ENCODE results near the gene DCAF4L1.

DCAF4L1 gene, protein sequence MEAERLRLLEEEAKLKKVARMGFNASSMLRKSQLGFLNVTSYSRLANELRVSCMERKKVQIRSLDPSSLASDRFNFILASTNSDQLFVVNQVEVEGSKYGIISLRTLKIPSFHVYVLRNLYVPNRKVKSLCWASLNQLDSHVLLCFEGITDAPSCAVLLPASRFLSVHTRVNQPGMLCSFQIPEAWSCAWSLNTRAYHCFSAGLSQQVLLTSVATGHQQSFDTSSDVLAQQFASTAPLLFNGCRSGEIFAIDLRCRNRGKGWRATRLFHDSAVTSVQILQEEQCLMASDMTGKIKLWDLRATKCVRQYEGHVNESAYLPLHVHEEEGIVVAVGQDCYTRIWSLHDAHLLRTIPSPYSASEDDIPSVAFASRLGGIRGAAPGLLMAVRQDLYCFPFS

DNA sequence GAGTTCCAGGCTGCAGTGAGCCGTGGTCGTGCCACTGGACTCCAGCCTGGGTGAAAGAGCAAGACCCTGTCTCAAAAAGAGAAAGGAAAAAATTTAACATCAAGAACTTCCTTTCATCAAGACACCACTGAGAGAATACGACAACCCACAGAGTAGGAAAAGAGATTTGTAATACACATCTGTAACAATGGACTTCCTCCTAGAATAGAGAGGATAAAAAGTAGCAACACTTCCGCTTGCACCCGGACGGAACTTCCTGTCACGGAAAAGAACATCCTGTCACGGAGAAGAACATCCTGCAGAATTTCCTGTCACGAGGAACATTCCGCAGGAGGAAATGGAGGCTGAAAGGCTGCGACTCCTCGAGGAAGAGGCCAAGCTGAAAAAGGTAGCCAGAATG lies at the start of gene DCAF4L1:
DCAF4L1 (plus strand) TSS at position 301 of the 400 bp plus-strand sequence; CDS start at position 338, 37 bp downstream.
- in situ Hi-C loops (cut with HindIII; ENCODE audit: low pct_unique_long_range_greater_than_20kb, low sequenced_read_pairs), result no loop called here
- no peak for TF ChIP-seq JUND (IDR thresholded peaks at IDR 0.05; ENCODE audit: low read depth)
- DNase-seq (ENCODE audit: low read depth in 1 of 2, low spot score in 1 of 2), result no peak

DNA sequence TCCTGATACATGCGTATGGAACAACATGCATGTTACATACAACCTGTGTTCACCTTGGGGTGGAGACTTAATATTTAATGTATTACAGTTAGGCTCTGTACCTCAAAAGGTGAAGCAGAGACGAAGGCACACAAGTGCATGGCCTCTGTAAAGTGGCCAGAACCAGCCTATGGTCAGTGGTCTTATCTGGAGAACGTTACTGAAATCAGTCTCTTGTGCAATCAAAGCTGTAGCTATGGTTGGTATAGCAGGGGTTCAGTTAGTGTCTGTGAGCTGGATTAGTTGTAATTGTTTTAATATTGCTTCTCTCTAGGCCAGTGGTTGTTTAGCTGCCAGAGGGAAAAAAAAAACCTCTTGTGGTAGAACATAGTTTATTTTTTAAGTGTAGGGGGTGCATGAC lies 48.6 kb upstream of the DCAF4L1 start:
- no peak for DNase-seq (ENCODE audit: low read depth in 1 of 2, low spot score in 1 of 2)
- in situ Hi-C loops (cut with HindIII; ENCODE audit: low pct_unique_long_range_greater_than_20kb, low sequenced_read_pairs), result no loop called here
- no peak for TF ChIP-seq JUND (IDR thresholded peaks at IDR 0.05; ENCODE audit: low read depth)

DNA sequence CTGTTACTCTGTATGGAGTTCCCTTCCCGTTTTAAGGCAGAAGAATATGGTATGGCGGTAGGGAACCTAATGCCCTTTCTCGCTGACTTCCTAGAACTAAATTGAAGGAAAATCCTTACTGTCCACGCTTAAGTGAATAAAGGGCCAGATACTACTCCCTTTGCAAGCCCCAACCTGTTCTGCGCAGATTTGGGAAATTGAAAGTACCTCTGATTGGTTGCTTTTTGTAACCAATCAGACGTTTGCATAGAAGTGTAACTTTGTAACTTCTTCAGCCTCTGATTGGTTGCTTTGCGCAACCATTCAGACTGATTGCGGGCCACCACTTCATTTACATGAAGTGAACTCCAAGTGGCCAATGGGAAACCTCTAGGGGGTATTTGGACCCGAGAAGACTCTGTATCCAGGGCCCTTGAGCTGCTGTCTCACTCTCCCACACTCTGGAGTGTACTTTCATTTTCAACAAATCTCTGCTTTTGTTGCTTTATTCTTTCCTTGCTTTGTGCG lies 47.5 kb upstream of the DCAF4L1 start:
- no peak for TF ChIP-seq JUND (IDR thresholded peaks at IDR 0.05; ENCODE audit: low read depth)

DNA sequence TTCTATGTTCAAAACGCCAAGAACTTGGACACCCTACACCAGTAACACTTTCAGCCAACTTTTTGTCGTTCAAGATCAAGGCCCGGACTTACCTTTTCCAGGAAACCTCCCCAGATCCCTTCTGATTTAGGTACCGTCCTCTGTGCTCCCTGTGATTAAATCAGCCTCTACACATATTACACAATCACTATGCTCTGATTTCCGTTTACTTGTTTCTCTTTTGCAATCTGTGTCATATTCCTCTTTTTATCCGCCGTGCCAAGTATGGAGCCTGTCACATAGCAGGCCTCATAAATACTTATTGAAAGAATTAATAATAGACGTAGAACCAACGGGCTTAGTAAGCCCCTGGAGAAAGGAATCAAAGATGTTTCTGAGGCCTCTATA lies 47.0 kb upstream of the DCAF4L1 start:
- DNase-seq (ENCODE audit: low read depth in 1 of 2, low spot score in 1 of 2), result no peak
- in situ Hi-C loops (cut with HindIII; ENCODE audit: low pct_unique_long_range_greater_than_20kb, low sequenced_read_pairs), result no loop called here
- no peak for TF ChIP-seq JUND (IDR thresholded peaks at IDR 0.05; ENCODE audit: low read depth)

More for the DNA sequence above, 47.5 kb upstream of the DCAF4L1 start:
- peak in 1 of 2 experiments; percentile 36 for DNase-seq (ENCODE audit: low read depth in 1 of 2, low spot score in 1 of 2)
- in situ Hi-C loops (cut with HindIII; ENCODE audit: low pct_unique_long_range_greater_than_20kb, low sequenced_read_pairs), result no loop called here

DNA sequence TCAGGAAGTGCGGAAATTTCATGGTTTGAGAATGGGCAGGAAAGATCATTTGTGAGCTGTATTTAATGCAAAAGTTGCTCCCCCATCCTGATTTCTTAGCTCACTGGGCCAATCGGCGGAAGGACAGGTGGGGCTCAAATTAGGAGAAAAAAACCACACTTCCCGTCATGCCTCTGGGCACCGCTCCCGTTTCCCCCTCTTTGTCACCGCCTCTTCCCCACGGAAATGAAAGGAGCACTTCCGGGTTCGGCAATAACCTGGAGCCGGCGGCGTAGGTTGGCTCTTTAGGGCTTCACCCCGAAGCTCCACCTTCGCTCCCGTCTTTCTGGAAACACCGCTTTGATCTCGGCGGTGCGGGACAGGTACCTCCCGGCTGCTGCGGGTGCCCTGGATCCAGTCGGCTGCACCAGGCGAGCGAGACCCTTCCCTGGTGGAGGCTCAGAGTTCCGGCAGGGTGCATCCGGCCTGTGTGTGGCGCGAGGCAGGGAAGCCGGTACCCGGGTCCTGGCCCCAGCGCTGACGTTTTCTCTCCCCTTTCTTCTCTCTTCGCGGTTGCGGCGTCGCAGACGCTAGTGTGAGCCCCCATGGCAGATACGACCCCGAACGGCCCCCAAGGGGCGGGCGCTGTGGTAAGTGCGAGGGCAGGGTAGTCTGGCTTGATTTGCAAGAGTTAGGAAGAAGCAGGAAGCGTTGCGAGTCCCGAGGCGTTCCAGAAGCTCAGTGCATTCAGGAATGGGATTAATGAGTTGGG lies 46.5 kb upstream of the DCAF4L1 start, which contains the start of gene TMEM33:
TMEM33 (plus strand) TSS at position 529 of the 751 bp plus-strand sequence; CDS start at position 585, 56 bp downstream.
- peak; percentile 66 to 94 for DNase-seq (ENCODE audit: low read depth in 1 of 2, low spot score in 1 of 2)
- TF ChIP-seq JUND (IDR thresholded peaks at IDR 0.05; ENCODE audit: low read depth), result no peak
- in situ Hi-C loops (cut with HindIII; ENCODE audit: low pct_unique_long_range_greater_than_20kb, low sequenced_read_pairs), result no loop called here

DNA sequence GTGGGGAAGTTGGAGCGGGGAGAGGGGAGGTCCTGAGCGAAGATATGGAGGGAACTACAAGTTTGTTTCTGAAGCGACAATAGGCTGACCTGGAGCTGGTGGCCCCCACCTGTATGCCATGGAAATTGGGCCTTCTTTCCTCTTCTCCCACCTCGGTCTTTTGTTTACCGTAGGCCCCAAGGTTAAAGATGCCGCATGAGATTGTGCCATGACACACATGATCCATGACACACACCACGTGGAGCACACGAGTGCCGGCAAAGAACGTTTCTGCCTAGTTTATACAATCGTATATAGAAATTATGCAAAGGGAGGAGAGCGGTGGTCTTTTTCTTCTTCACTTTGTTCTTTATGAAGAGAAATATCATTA lies 45.9 kb upstream of the DCAF4L1 start:
- TF ChIP-seq JUND (IDR thresholded peaks at IDR 0.05; ENCODE audit: low read depth), result no peak
- no peak for DNase-seq (ENCODE audit: low read depth in 1 of 2, low spot score in 1 of 2)
- in situ Hi-C loops (cut with HindIII; ENCODE audit: low pct_unique_long_range_greater_than_20kb, low sequenced_read_pairs), result no loop called here

DNA sequence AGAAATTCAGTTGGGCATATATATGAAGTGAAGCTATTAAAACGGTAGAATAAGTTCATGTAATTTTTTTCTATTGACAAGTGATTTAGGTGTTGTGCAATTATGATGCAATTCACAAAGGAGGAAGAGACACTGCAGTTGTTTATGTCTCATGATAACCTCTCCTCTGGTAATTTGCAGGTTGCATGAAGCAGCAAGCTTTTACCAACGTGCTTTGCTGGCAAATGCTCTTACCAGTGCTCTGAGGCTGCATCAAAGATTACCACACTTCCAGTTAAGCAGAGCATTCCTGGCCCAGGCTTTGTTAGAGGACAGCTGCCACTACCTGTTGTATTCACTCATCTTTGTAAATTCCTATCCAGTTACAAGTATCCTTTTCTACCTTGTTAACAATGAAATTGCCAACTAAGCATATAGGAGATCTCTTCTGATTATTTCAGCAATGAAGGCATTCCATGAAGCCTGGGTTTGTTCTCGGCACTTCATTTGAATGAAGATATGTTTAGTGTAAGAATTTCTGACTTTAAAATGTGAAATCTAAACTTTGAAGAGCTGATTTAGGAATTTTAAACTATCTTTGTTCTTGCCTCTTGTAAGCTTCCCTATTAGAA lies 42.4 kb upstream of the DCAF4L1 start:
- no peak for DNase-seq (ENCODE audit: low read depth in 1 of 2, low spot score in 1 of 2)
- in situ Hi-C loops (cut with HindIII; ENCODE audit: low pct_unique_long_range_greater_than_20kb, low sequenced_read_pairs), result no loop called here
- no peak for TF ChIP-seq JUND (IDR thresholded peaks at IDR 0.05; ENCODE audit: low read depth)

DNA sequence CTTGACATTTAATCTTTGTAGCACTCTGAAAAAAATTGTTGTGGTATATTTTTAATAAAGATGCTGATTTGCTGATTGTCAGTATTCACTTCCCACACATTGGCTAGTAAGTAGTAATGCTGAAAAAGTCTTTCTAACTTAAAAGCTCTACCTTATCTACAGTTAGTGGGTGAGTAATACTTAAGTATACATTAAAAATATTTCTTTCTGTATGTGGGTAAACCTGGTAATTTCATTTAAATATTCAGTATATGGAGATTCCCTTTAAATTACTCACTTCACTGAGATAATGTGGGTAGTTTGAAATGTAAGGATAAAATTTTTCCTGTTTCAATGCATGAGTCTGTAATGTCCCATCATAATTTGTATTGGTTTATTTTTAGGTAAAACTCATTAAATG lies 40.7 kb upstream of the DCAF4L1 start:
- DNase-seq (ENCODE audit: low read depth in 1 of 2, low spot score in 1 of 2), result no peak
- TF ChIP-seq JUND (IDR thresholded peaks at IDR 0.05; ENCODE audit: low read depth), result no peak
- in situ Hi-C loops (cut with HindIII; ENCODE audit: low pct_unique_long_range_greater_than_20kb, low sequenced_read_pairs), result no loop called here

DNA sequence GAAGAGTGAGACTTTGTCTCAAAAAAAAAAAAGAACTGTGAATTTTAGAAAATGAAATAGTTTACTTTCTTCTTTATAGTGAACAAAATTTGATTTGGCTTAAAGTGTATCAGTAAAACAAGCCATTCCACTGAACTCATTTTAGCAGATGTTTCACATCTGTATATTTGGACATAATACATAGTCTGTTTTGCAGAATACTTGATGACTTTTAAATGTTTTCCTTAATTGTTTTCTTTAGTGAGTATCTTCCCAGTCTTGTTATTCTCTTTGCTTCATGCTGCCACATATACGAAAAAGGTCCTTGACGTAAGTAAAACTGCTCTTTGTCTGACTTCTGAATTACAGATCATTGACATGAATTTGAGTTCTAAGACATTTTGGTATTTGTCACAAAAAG lies 38.0 kb upstream of the DCAF4L1 start:
- DNase-seq (ENCODE audit: low read depth in 1 of 2, low spot score in 1 of 2), result no peak
- in situ Hi-C loops (cut with HindIII; ENCODE audit: low pct_unique_long_range_greater_than_20kb, low sequenced_read_pairs), result no loop called here
- no peak for TF ChIP-seq JUND (IDR thresholded peaks at IDR 0.05; ENCODE audit: low read depth)

DNA sequence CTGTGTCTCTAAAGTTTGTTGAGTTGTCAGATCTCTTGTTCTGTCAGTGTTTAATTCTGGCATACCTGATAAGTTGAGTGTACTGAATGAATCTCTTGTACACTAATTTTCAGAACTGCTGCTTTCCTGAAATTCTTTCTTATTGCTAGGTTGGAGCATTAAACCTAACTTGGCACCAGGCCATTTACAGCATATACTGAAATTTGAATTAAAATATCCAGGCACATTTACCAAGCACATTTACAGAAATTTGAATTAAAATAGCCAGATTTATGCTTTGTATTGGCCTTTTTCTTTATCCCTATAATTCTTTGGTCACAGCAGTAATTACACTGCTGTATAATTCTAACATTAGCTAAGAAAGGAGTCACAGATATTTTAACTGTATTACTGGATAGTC lies 37.5 kb upstream of the DCAF4L1 start:
- no peak for DNase-seq (ENCODE audit: low read depth in 1 of 2, low spot score in 1 of 2)
- in situ Hi-C loops (cut with HindIII; ENCODE audit: low pct_unique_long_range_greater_than_20kb, low sequenced_read_pairs), result no loop called here
- TF ChIP-seq JUND (IDR thresholded peaks at IDR 0.05; ENCODE audit: low read depth), result no peak

DNA sequence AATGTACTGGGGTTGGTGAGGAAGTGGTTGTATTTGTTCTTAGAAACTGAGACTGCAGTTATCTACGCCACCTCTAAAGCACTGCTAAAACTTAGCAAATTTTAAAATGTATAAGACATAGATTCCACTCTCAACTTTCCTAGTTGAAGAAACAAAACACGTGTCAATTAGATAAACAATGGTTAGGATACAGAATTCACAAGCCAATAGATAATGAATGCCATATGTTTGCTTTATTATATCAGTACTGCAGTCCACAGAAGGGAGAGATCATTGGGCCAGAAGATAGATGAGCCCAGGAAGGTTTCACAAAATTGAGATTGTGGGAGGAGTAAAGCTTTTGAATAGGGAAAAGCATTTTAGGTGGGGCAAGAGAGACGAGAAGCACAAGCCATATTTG lies 32.0 kb upstream of the DCAF4L1 start:
- no peak for TF ChIP-seq JUND (IDR thresholded peaks at IDR 0.05; ENCODE audit: low read depth)
- DNase-seq (ENCODE audit: low read depth in 1 of 2, low spot score in 1 of 2), result no peak
- in situ Hi-C loops (cut with HindIII; ENCODE audit: low pct_unique_long_range_greater_than_20kb, low sequenced_read_pairs), result no loop called here

DNA sequence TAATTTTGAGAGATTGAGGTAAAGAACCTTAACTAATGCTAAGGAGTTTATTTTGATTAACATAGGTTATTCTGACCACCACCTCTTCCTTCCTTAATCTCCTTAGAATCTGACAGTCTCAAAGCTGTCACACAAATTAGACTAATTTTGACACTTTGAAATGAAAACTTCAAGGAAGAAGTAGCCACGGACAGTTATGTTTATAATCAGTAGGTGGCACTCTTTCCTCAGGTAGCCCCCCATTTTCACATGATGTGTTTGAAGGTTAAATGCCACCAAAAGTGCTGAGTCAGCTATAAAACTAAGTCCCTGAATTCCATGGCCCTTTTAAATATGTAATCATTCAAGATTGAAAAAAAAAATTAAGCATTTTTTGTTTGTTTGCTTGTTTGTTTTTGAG lies 23.9 kb upstream of the DCAF4L1 start:
- peak in 1 of 2 experiments; percentile 33 for DNase-seq (ENCODE audit: low read depth in 1 of 2, low spot score in 1 of 2)
- no peak for TF ChIP-seq JUND (IDR thresholded peaks at IDR 0.05; ENCODE audit: low read depth)
- in situ Hi-C loops (cut with HindIII; ENCODE audit: low pct_unique_long_range_greater_than_20kb, low sequenced_read_pairs), result no loop called here

DNA sequence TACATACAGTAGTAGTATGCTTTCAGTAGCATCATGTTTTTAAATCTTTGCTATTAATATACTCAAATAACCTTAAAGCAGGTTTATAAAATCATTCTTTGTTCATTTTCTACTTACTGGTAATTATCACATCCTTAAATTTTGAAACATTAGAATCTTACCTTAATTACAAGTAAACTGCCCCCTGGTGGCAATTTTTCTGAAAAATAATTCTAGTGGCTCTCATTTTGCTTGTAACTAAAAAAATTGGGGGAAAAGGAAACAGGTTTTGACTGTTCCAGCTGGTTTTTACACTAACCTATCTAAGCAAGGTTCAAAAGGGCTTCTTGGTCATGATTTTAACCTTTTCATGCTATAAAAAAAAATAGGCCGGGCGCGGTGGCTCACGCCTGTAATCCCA lies 18.5 kb upstream of the DCAF4L1 start:
- no peak for TF ChIP-seq JUND (IDR thresholded peaks at IDR 0.05; ENCODE audit: low read depth)
- peak in 1 of 2 experiments; percentile 30 for DNase-seq (ENCODE audit: low read depth in 1 of 2, low spot score in 1 of 2)
- in situ Hi-C loops (cut with HindIII; ENCODE audit: low pct_unique_long_range_greater_than_20kb, low sequenced_read_pairs), result no loop called here

Data from T47D (cell line).